GM19452 (cell line): Measurements from ENCODE around the gene OR2A7.
A peak's percentile ranks its signal among the peaks of the same experiment; 100 is the strongest.
"Not testable (repeated sequence)": the region's sequence is repeated elsewhere in the genome, so short reads cannot be mapped to it uniquely, and the experiment has no call there.

Source experiments
- ATAC-seq: cut with Tn5 transposase; IDR thresholded peaks from one replicate; pipeline ENCODE4 v1.9.1; 2021; ENCODE audit not compliant: unreplicated experiment

Gene OR2A7

DNA sequence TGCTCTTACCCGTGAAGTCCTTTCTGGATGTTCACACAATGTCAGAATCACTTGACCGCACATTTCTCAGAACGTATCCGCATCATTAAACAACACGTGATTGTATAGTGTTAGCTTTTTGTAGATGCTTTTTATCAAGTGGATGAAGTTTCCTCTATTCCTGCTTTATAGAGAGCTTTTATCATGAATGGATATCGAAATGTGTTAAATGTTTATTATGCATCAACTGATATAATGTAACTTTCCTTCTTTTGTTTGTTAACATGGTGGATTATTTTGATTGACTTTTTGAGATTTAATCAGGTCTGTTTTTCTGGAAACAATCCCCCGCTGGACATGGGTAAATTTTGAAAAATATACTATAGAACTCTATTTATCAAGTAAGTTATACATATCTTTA is at the start of gene OR2A7:
Gene OR2A7 (minus strand): TSS at position 101 of the 400 bp plus-strand sequence. CDS start 5,164 bp downstream, outside the sequence.
- ATAC-seq, result not testable (repeated sequence)

- not testable (repeated sequence) for ATAC-seq
These were observed 47.4 kb upstream of the OR2A7 start, which contains the start of gene OR2A1 for GRCh38 chr7:144311872-144312469. OR2A1 (plus strand) TSS chr7:144312419; CDS start chr7:144318125, 5,706 bp downstream.

DNA sequence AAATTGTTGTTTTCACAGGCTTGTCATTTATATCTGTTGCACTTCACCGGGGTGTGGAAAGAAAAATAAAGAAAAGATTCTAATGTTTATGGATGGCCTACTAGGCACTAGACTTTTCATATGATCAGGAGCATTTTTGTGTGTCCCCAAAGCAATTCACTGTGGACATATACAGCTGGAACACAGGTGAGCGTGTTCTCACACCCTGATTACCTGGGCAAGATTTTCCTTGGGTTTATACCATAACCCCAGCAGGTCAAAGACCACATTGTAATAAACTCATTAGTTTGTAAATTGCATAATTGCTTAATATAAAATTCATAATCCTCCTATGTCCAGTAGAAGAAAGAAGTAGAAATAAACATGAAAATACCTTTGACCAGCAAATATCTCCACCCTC is 46.6 kb upstream of the OR2A7 start:
- ATAC-seq, result not testable (repeated sequence)

DNA sequence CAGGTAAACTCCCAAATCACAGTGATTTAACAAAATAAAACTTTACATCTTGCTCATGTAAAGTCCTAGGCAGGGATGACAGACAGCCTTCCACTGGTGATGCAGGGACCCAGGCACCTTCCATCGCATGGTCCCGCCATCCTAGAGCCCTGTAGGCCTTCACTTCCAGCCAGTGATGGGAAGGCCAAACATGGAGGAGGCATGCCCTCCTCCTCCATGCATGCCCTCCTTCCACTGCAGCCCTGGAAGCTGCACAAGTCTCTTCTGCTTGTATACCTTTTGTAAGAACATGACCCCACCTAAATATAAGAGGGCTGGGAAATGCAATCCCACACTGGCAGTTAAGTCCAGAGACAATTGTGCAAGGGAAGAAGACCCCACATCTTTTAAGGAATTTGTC is 45.1 kb upstream of the OR2A7 start:
- not testable (repeated sequence) for ATAC-seq

- not testable (repeated sequence) for ATAC-seq
These were observed 40.6 kb upstream of the OR2A7 start for GRCh38 chr7:144305156-144305555.

DNA sequence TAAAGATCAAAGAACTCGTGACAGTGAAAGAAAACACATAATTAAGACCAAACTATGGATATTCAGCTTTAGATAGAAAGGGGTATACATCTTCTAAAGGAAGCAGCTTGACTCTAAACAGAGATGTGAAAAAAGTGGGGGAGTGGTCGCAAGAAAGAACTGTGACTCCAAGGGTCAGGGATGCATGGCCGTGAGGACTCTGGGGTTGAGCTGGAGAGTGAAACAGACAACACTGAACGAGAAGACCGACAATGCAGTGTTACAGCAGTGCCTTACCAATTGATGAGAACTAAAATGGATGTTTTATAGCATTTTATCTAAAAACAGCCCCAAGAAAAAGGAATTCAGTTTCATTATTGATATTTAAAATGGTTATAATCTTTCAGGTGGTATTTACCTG is 39.0 kb upstream of the OR2A7 start:
- not testable (repeated sequence) for ATAC-seq

DNA sequence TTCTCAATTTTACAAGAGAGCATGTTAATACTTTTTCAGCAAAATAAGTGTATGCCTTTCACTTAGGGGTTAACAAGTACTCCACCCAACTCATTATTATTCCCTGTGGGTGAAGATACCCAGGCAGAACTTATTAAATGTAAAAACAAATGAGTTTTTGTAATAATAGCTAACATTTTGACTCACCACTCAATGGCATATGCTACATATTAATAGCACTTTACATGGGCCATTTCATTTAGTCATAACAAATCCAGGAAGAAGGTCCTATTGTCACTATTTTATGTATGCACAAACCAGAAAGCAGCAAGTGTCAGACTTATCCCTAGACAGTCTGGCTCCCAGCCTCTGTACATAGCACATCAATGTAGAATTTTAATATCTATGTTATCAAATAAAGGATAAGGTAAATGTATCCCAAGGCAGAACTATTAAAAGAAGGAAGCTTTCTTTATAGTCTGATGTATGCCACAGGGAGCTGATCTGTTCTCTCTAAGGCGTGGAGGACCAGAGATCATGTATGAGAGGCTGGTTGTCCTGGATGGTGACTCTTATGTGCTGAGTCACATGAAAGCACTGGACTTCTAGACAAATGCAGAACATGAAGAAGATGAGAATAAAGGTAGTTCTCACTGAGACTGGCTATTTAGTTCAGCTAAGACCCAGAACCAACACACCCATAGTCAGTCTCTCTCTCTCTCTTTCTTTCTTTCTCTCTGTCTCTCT is 38.1 kb upstream of the OR2A7 start:
- not testable (repeated sequence) for ATAC-seq

GRCh38 chr7:144293794-144294499 is 29.4 kb upstream of the OR2A7 start:
- ATAC-seq, result peak; percentile 73

GRCh38 chr7:144292384-144293161 is 28.0 kb upstream of the OR2A7 start:
- ATAC-seq, result not testable (repeated sequence)

- not testable (repeated sequence) for ATAC-seq
These were observed 27.0 kb upstream of the OR2A7 start for GRCh38 chr7:144291607-144292006.

GRCh38 chr7:144287171-144287784 is 22.7 kb upstream of the OR2A7 start:
- ATAC-seq, result not testable (repeated sequence)

- ATAC-seq, result not testable (repeated sequence)
These were observed 19.1 kb upstream of the OR2A7 start for GRCh38 chr7:144283716-144284115.

- ATAC-seq, result not testable (repeated sequence)
These were observed 17.9 kb upstream of the OR2A7 start for GRCh38 chr7:144282490-144282889.

- ATAC-seq, result not testable (repeated sequence)
These were observed 17.4 kb upstream of the OR2A7 start for GRCh38 chr7:144281981-144282380.

DNA sequence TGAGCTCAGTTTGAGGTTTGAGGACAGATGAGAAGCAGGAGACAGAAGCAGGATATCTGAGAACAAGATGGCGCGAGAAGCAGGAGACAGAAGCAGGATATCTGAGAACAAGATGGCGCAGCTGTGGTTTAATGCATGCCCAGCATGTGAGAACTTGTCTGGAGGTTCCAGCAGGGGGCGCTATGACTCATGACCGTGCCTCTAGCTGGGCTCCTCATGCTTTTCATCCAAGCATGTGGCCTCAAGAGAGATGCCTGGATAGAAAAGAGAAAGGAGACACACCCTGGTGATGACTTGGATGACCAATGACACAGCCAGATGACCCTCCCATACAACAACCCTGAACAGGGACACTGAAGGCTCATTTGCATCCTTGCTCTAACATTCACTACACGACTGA is 15.4 kb upstream of the OR2A7 start:
- not testable (repeated sequence) for ATAC-seq

- not testable (repeated sequence) for ATAC-seq
These were observed 10.7 kb upstream of the OR2A7 start for GRCh38 chr7:144275281-144275680.

DNA sequence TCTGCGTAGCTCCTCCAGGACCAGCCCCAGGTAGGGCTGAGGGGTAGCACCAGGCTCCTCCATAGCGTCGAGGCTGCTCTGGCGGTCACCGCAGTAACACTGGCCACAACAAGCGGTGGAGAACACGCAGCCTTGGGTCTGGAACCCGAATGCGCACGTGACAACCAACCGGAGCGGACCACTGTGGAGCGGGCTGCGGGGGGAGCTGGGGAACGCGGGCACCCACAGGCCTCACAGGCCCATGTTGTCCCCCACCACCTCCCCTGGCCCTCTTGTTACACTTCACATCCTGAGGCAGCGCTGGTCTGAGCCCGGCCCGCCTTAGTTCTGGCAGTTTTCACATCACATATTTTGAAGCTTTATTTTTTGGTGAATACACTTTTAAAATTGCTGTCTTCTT is 4.6 kb upstream of the OR2A7 start, which contains the start of gene CTAGE8:
Gene CTAGE8 (minus strand): TSS at position 101 of the 400 bp plus-strand sequence. CDS start 38 bp downstream, at position 63.
- not testable (repeated sequence) for ATAC-seq

GRCh38 chr7:144262128-144262527 is 2.5 kb downstream of the OR2A7 start:
- not testable (repeated sequence) for ATAC-seq

DNA sequence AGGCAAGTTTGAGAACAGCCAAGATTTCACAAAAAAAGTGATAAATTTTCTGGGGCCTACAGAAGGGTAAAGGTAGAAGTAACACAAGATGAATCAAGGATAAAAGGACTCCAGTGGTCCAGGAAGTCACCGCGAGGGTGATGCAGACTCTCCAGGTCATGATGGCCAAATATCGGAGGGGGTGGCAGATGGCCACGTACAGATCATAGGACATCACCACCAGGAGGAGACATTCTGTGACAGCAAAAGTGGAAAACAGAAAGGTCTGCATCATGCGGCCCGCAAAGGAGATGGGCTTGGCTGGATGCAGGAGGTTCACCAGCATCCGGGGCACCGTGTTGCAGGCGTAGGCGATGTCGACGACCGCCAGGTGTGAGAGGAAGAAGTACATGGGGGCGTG is 5.5 kb downstream of the OR2A7 start:
- ATAC-seq, result not testable (repeated sequence)

DNA sequence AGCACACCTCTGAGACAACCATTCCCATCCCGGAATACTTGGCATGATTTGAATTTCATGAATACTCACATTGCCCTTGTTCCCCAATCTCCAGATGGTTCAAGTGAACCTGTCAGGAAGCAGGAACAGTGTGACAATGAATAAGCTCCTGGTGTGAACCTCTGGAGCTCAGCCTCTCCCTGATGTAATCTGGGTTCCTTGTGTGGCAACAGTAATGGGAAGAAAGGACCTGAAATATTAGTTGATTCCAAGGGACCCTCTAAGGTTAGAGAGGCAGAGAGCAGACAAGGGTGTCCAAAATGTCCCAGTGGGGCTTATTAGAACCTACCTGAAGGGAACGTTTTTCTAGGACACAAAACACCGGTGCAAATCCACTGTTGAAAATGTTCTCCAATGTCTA is 8.5 kb downstream of the OR2A7 start:
- no peak for ATAC-seq
